GM18867 (cell line): ENCODE data around the gene KIF2A.

Experiments used
- ATAC-seq: cut with Tn5 transposase; IDR thresholded peaks from one replicate; pipeline ENCODE4 v1.9.1; 2021; ENCODE audit warnings: mild to moderate bottlenecking, moderate library complexity; ENCODE audit not compliant: unreplicated experiment

KIF2A gene

GRCh38 chr5:62374090-62374489 is 68.1 kb downstream of the KIF2A start:
- no peak for ATAC-seq

DNA sequence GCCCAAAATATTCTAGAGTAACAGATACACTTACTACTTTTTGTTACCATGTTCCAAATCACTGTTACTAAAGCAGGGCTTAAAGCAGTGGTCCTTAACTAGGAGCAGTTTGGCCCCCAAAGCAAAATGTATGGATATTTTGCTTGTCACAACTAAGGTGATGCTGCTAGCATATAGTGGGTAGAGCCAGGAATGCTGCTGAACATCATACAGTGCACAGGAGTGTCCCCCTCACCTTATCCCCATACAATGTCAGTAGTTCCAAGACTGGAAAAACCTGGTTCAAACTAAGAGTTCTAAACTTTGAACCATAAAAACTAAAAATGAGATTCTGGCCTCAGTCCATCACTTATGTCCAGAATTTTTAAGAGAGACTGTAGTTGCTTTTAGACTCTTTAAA is 69.6 kb downstream of the KIF2A start:
- ATAC-seq = no peak

DNA sequence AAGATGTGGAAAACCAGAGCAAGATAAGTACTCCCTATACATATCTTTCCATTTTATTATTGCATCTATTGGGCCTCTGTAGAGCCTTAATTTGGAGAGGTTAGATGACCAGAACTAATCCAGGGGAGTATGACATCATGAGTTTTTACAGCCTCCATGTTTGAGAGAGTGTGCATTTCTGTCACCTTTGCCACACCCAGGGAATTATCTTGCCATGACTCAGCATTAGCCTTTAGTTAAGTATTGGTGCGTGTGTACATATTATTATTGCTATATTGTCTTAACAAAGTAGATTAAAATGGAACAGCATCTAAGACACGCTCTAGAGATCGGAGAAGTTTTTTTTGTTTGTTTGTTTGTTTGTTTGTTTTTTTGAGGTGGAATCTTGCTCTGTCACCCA is 70.1 kb downstream of the KIF2A start:
- no peak for ATAC-seq

DNA sequence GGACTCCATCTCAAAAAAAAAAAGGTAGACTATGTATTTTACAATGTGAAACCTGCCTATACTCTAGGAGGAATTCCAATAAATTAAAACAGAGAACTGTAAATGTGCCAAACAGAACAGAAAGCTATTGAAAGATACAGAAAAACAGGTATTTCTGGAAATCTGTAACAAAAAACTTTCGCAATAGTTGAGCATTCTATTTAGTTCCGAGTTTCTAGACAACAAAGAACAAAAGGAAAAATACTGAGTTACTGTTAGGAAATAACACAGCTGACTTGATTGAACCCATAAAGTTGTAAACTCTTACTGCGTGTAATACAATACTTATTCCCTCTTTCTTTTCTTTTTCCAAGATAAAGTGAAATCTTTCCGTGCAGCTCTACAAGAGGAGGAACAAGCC is 79.1 kb downstream of the KIF2A start:
- no peak for ATAC-seq

DNA sequence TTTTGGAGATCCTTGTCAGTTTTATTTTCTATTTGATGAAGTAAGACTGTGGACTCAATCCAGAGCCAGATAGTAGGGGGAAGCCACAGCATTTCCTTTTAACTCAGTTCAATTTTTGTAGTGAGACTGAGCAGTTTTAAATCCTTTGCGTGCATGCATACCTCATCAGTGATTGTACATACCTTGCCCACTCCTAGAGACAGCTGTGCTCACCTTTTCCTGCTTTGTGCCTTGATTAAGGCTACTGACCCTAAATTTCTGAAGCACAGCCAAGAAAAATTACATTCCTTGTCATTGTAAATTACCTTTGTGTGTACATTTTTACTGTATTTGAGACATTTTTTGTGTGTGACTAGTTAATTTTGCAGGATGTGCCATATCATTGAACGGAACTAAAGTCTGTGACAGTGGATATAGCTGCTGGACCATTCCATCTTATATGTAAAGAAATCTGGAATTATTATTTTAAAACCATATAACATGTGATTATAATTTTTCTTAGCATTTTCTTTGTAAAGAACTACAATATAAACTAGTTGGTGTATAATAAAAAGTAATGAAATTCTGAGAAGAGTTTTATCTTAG is 79.9 kb downstream of the KIF2A start:
- no peak for ATAC-seq

GRCh38 chr5:62386824-62387223 is 80.8 kb downstream of the KIF2A start:
- ATAC-seq = no peak

DNA sequence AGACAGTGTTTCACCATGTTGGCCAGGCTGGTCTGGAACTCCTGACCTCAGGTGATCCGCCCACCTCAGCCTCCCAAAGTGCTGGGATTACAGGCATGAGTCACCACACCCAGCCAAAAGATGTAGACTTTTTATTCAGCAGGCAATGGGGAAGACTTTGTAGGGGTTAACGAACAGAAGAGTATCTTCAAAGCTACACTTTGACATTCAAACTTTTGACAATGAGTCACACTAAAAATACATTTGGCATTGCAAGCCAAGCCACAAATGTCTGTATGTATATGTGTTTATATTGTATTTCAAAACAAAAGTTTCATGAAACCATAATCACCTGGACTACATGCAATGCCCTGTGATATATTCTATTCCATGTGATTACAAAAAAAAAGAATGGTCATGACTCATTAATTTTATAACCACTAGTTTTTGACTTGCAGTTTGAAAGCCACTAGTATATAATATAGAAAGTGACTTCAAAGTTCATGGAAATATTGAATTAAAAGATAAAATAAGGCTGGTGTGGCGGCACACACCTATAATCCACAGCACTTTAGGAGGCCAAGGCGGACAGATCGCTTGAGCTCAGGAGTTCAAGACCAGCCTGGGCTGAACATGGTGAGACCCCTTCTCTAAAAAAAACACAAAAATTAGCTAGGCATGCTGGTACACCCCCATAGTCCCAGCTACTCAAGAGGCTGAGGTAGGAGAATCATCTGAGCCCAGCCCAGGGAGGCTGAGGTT is 89.4 kb downstream of the KIF2A start:
- ATAC-seq = no peak

DNA sequence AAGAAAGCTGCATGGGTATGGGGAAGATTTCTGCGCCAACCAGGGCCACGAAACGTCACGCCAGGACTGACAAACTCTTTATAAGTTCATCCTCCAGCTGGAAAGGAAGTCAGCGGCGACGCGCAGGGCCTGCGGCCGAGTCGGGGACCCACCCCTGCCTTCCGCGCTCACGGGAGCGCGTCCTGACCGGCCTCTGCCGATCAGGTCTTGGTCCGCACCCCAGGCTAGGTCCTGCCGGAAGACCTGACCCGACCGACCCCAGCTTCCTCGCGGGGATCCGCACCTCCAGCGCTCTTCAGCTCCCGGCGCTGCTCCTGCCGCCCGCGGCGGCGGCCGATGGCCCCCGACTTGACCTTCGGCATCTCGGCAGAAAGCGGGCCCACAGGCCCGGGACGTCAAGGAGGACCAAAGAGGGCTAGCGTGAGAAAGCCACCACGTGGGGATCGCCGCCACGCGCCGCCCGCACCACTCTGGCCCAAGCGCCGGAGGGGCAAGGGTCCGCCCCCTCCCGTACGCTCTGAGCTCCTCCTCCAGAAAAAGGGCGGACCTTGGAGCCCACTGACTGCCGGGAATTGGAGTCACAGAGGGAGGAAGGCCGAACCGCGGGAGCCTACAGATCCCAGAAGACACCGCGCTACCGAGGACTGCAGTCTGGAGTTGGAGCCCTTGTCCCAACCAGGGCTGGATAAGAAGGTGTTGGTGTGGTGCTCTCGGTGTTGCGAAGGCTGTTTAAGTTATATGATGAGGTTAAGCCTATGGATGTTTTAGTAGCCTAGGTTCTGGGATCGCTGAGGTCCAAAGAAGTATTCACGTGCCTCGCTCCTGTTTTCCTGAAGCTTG is 97.6 kb downstream of the KIF2A start, which contains the start of gene DIMT1:
TSS of gene DIMT1 (minus strand) at position 495 of the 840 bp plus-strand sequence. CDS start at position 362, 133 bp downstream.
- ATAC-seq = peak; percentile 96

DNA sequence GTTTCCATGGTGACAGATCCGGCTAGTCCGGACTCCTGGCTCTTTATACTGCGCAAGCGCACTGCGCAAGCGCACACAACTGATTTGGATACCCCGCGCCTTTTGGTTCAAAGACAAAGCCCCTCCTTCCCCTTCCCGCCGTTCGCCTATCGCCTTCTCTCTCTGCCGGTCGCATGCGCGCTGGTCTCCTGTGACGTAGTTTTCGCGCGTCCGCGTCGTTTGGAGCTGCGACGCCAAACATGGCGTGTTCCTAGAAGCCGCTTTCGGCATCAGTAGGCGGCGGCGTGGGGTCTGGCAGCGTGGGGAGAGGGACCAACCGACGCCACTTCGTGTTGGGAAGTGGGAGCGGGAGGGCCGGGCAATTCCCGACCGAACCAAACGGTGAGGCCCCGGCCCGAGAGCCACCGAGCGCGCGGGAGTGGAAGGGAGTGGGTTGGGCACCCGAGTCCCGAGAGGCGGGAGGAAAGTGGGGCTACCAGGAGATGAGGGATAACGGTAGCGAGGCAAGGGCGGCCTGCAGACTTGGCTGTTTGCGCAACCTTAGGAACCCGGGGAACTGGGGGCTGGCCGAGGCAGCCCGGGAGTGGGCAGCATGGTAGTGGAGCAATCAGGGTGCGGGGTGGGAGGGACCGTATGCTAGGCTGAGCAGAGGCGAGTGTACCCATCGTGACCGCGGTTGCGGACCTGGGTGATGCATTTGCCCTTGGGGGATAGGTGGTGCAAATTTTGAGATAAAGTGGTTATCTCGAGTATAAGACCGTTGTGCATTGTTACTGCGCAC is 106.7 kb downstream of the KIF2A start, which contains the start of gene IPO11:
TSS of gene IPO11 (plus strand) at position 215 of the 781 bp plus-strand sequence. CDS start 24,517 bp downstream, outside the sequence.
- ATAC-seq = peak; percentile 96

GRCh38 chr5:62413711-62414110 is 107.7 kb downstream of the KIF2A start:
- no peak for ATAC-seq

GRCh38 chr5:62418462-62419076 is 112.6 kb downstream of the KIF2A start:
- ATAC-seq = no peak

GRCh38 chr5:62419609-62420008 is 113.6 kb downstream of the KIF2A start:
- ATAC-seq = no peak

DNA sequence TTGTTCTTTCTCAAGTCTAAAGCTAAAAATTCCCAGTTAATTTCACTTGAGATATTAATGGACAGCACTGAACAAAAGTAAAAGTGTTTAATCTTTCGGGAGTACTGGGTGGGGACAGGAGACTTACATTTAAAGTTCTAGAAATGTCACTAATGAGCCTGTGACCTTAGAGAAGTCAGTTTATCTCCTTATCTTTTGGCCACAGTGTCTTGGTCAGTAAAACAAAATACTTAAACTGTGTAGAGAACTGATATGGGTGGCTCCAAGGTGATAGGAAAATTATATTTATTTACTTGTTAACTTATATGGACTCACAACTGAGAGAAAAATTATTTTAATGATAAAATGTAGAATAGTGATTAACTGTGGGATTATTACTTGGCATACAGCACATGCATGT is 115.4 kb downstream of the KIF2A start:
- no peak for ATAC-seq

DNA sequence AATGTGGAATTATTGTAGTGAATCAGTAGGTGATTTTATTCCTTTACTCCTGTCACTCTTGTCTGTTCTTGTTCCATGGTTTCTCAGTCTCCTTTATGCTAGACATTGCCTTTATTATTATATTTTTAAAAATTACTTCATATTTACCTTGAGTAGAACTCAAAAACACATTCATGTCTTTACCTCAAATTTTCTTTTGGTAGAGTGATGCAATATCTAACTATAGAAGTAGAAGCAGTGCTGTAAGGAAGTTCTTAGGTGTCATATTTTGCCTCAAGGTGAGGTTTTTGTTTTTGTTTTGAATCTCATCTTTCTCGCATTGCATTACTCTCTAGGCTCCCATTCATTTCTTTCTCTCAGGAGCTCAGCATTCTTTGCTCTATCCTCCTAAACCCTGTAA is 118.8 kb downstream of the KIF2A start:
- ATAC-seq = no peak

DNA sequence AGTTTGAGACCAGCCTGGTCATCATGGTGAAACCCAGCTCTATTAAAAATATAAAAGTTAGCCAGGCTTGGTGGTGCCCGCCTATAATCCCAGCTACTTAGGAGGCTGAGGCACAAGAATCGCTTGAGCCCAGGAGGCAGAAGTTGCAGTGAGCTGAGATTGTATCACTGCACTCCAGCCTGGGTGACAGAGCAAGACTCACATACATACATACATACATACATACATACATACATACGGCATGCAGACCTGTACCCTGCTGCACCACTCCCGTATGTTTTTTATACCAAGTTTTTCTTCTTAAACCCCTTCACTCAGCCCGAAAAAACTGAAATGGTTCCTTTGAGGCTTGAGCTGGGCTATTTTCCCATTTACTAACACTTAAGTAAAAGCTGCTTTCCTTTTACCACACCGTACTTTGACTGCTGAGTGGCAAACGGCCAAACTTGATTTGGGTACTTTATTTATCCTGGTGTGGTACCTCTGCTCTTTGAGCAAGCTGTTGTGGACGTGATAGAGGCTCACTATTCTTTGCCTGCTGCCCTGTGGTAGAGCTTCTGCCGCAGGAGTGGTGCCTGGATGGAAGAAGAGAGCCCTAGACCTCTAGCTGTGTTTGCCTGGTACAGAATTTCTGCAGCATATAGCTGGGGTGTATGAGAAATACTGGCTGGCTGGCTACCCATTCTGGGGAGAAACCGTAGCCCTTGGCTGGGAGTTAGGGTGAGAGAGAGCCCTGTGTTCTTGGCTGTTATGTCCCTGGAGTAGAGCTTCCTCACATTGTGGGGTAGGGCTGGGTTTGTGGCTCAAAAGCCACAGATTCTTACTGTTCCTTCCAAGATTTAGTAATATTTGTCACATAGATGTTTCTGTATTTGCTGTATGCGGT is 126.0 kb downstream of the KIF2A start:
- ATAC-seq = no peak

DNA sequence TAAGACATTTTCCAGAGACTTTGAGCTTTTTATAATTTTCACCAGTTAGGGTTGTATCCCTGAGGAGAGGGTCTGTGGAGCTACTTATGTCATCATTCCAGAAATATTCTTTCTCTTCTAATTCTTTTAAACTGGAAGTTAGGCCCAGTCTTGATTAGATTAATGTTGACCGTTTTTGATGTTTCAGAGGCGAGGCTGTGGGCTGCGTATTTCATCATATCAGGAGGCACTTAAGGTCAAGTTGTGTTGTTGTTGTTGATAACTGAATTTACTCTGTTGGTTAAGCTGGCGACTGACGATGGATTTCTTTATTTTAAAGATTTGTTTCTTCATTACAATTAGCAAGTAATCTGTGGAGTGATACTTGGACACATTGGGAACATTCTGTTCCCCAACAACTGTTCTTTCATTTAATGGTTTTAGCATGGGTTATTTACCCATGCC is 126.6 kb downstream of the KIF2A start:
- no peak for ATAC-seq
